ENCODE data around the gene BMPR1B. TPM values are rescaled to one million over a fixed set of nuclear protein-coding genes. Genes with fewer than 3 reads are reported as not detected.

Gene BMPR1B
- total and polyA plus RNA-seq, 2 of the 8 experiments (the other 6 are each of a cell fraction or from before 2014, with no cell fraction given), result 0.14 to 1.1 TPM

GRCh38 chr4:95151255-95151654 is 393.5 kb downstream of the BMPR1B start (continued):
- TF ChIP-seq CHD7 (IDR thresholded peaks at IDR 0.05; ENCODE audit: insufficient replicate concordance, low read length) (no peak), BRCA1 (IDR thresholded peaks at IDR 0.05; ENCODE audit: low read depth, low read length) (no peak), CEBPB (IDR thresholded peaks at IDR 0.05; ENCODE audit: low read depth, low read length) (no peak)

All from H1 (cell line).